Measurements from ENCODE around the gene TP73.

The TP73 gene

DNA sequence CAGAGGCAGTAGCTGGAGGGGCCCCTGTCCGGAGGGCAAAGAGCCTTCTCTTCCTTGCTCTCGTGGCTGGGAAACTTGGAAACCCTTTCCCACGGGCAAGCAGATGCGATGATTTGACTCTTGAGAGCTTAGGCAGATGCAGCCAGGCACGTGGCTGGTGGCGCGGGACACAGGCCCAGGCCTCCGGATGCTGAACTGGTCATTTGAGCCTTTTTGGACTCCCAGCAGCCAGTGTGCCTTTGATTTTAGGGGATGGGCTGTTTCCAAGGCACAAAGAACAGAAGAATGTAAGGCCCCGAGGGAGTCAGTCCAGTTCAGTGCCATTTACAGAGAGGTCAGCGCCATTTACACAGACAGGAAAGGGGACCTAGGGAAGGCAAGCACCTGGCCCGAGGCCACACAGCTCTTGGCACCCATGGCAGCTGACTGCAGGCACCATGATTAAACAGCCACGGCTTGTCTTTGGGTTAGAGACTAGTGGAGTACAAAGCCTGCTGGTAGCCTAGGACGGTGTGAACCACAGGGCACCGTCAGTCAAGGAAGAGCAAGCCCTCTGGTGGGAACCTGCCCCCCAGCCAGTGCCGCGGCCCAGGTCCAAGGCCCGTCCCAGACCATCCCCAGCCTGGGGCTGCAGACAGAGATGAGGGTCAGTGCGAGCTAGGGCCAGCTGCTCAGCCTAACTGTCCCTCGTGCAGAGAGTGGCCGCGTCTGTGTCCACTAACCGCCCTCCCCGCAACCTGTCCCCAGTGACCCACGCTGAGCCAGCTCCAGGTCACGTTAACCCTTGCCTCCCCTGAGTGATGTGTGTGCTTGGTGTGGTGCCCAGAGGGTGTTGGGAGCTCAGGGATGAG is 79.5 kb downstream of the TP73 start:
- peaks cover 20% of the 10 kb centered on the region for H3K36me3 ChIP-seq (ENCODE audit: control insufficient read depth, insufficient read depth, low read length)
- TF ChIP-seq, protein P1, sequence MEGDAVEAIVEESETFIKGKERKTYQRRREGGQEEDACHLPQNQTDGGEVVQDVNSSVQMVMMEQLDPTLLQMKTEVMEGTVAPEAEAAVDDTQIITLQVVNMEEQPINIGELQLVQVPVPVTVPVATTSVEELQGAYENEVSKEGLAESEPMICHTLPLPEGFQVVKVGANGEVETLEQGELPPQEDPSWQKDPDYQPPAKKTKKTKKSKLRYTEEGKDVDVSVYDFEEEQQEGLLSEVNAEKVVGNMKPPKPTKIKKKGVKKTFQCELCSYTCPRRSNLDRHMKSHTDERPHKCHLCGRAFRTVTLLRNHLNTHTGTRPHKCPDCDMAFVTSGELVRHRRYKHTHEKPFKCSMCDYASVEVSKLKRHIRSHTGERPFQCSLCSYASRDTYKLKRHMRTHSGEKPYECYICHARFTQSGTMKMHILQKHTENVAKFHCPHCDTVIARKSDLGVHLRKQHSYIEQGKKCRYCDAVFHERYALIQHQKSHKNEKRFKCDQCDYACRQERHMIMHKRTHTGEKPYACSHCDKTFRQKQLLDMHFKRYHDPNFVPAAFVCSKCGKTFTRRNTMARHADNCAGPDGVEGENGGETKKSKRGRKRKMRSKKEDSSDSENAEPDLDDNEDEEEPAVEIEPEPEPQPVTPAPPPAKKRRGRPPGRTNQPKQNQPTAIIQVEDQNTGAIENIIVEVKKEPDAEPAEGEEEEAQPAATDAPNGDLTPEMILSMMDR (IDR thresholded peaks at IDR 0.05; ENCODE audit: insufficient read depth, low read length, poor library complexity, severe bottlenecking): no peak
- DNase-seq (ENCODE audit: extremely low read depth, insufficient read length): no peak
- no peaks in the 10 kb centered on the region for H3K27me3 ChIP-seq (replicated peaks; ENCODE audit: control insufficient read depth, insufficient read depth, low read length)
- no peak overlapping the region for H3K4me3 ChIP-seq (replicated peaks; ENCODE audit: low read depth, low read length)

DNA sequence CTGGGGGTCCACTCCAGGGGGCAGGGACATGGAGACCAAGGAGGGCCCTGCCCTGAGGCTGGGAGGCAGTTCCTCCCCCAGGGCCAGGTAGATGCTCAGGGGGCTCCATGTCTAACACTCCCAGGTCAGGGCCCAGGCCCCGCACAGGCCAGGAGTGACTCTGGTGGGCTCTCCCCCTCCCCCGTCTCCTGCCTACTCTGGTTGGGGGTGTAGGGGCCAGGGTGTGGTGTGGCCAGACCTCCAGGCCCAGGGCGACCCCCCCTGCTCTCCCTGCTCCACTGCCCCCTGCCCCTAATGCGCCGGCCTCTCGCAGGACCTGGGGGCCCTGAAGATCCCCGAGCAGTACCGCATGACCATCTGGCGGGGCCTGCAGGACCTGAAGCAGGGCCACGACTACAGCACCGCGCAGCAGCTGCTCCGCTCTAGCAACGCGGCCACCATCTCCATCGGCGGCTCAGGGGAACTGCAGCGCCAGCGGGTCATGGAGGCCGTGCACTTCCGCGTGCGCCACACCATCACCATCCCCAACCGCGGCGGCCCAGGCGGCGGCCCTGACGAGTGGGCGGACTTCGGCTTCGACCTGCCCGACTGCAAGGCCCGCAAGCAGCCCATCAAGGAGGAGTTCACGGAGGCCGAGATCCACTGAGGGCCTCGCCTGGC is 80.2 kb downstream of the TP73 start:
- DNase-seq (ENCODE audit: extremely low read depth, insufficient read length): peak; percentile 22
- H3K4me3 ChIP-seq (replicated peaks; ENCODE audit: low read depth, low read length): no peak overlapping the region
- TF ChIP-seq, protein P1 (IDR thresholded peaks at IDR 0.05; ENCODE audit: insufficient read depth, low read length, poor library complexity, severe bottlenecking): no peak
- H3K27me3 ChIP-seq (replicated peaks; ENCODE audit: control insufficient read depth, insufficient read depth, low read length): no peaks in the 10 kb centered on the region
- peaks cover 20% of the 10 kb centered on the region for H3K36me3 ChIP-seq (ENCODE audit: control insufficient read depth, insufficient read depth, low read length)

DNA sequence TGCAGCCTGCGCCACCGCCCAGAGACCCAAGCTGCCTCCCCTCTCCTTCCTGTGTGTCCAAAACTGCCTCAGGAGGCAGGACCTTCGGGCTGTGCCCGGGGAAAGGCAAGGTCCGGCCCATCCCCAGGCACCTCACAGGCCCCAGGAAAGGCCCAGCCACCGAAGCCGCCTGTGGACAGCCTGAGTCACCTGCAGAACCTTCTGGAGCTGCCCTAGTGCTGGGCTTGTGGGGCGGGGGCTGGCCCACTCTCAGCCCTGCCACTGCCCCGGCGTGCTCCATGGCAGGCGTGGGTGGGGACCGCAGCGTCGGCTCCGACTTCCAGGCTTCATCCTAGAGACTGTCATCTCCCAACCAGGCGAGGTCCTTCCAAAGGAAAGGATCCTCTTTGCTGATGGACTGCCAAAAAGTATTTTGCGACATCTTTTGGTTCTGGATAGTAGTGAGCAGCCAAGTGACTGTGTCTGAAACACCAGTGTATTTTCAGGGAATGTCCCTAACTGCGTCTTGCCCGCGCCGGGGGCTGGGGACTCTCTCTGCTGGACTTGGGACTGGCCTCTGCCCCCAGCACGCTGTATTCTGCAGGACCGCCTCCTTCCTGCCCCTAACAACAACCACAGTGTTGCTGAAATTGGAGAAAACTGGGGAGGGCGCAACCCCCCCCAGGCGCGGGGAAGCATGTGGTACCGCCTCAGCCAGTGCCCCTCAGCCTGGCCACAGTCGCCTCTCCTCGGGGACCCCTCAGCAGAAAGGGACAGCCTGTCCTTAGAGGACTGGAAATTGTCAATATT is 81.0 kb downstream of the TP73 start:
- no peak for DNase-seq (ENCODE audit: extremely low read depth, insufficient read length)
- TF ChIP-seq, protein P1 (IDR thresholded peaks at IDR 0.05; ENCODE audit: insufficient read depth, low read length, poor library complexity, severe bottlenecking): no peak
- Histone ChIP-seq H3K4me3 (replicated peaks; ENCODE audit: low read depth, low read length) (no peak overlapping the region), H3K27me3 (replicated peaks; ENCODE audit: control insufficient read depth, insufficient read depth, low read length) (no peaks in the 10 kb centered on the region), H3K36me3 (ENCODE audit: control insufficient read depth, insufficient read depth, low read length) (peaks cover 19% of the 10 kb centered on the region)

DNA sequence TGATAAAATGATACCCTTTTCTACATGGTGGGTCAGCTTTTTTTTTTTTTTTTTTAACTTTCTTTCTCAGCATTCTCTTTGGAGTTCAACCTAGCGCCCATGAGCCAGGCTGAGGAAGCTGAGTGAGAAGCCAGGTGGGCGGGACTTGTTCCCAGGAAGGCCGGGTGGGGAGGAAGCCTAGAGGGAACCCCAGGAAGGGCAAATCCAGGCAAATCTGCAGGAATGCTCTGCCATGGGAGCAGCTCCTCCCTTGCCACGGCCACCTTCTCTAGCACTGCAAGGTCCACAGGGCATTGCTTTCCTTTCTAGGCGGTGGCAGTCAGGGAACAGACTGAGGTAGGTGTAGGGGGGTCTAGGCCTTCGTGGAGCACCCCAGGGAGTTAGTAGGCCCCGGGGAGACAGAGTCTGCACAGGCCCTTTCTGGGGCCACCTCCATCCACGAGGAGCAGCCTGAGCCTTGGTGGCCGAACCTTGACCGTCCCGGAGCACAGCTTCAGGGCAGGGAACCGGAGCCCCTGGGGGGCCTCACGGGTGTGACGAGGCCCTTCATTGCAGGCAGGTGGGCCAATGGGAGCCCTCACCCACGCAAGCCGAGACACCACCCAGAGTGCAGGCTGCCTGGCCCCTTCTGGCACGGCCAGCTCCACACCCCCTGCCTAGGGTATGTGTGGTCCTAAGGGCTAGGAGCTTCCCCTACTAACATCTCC is 81.7 kb downstream of the TP73 start:
- no peaks in the 10 kb centered on the region for H3K27me3 ChIP-seq (replicated peaks; ENCODE audit: control insufficient read depth, insufficient read depth, low read length)
- no peak for DNase-seq (ENCODE audit: extremely low read depth, insufficient read length)
- H3K36me3 ChIP-seq (ENCODE audit: control insufficient read depth, insufficient read depth, low read length): peaks cover 20% of the 10 kb centered on the region
- H3K4me3 ChIP-seq (replicated peaks; ENCODE audit: low read depth, low read length): no peak overlapping the region
- TF ChIP-seq, protein P1 (IDR thresholded peaks at IDR 0.05; ENCODE audit: insufficient read depth, low read length, poor library complexity, severe bottlenecking): no peak

DNA sequence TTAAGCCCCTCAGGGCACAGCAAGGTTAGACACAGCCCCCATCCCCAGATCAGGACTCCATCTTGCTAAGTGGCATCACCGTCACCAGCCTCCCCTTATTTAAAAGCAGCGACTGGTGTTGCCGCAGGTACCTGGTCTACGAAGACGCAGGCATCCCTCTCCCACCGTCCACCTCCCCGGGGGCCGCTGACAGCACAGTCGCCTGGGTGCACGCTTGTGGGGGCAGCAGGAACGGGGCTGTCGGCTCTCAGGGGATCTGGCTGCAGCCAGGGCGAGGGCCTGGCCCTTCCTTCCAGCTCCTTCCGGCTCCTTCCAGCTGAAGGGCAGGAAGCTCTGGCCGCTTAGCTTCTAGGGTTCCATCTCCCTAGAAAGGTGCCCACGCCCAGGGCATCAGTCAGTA is 82.3 kb downstream of the TP73 start:
- TF ChIP-seq, protein P1 (IDR thresholded peaks at IDR 0.05; ENCODE audit: insufficient read depth, low read length, poor library complexity, severe bottlenecking): no peak
- H3K27me3 ChIP-seq (replicated peaks; ENCODE audit: control insufficient read depth, insufficient read depth, low read length): no peaks in the 10 kb centered on the region
- no peak for DNase-seq (ENCODE audit: extremely low read depth, insufficient read length)
- H3K36me3 ChIP-seq (ENCODE audit: control insufficient read depth, insufficient read depth, low read length): peaks cover 20% of the 10 kb centered on the region
- no peak overlapping the region for H3K4me3 ChIP-seq (replicated peaks; ENCODE audit: low read depth, low read length)
